H1 (cell line): ENCODE measurements around the gene MPDU1. TPM values are rescaled to one million over a fixed set of nuclear protein-coding genes. Genes with fewer than 3 reads are reported as not detected.

Experiments used
- EP300 ChIP-seq, 2 experiments: IDR thresholded peaks; 1 replicate in 1 of 2; 2 replicates in 1 of 2; pipeline ENCODE4 v1.6.1; 2011 to 2012; ENCODE audit warnings: low read depth in 2 of 2, low read length in 2 of 2, mild to moderate bottlenecking in 2 of 2, borderline replicate concordance in 1 of 2, inconsistent platforms in 1 of 2, moderate library complexity in 1 of 2
- polyA plus RNA-seq, 7 experiments: library from polyadenylated mRNA; depleted of rRNA in 3 of 7; stranded (reverse) in 5 of 7; unstranded in 2 of 7; fragments of >200 nt in 5 of 7; fragments of 200-250 nt in 2 of 7; gene quantifications; 1 replicate in 5 of 7; 2 replicates in 1 of 7; 4 replicates in 1 of 7; pipeline versions ENCODE4 v1.2.1 to v1.2.3, GENCODE V29; 2011 to 2013; ENCODE audit warnings: missing spikeins in 2 of 7, mixed read lengths in 2 of 7
- total RNA-seq: library from RNA; stranded (reverse); fragmentation: NEBNext Ultra II Directional; extraction: Animal tissue kit (Norgen Biotek cat#: 25700); gene quantifications from 2 replicates; pipeline ENCODE4 v1.2.1, GENCODE V29; 2021

Gene MPDU1
- total and polyA plus RNA-seq, 2 of the 8 experiments (the other 6 are each of a cell fraction or from before 2014, with no cell fraction given): 63.2 to 142 TPM

- TF ChIP-seq EP300 (IDR thresholded peaks at IDR 0.05; ENCODE audit: borderline replicate concordance in 1 of 2, low read depth in 2 of 2, low read length in 2 of 2): no peak
Observed at GRCh38 chr17:7629939-7630571, 46.4 kb downstream of the MPDU1 start, which contains the start of gene SHBG (continued).
